Activated CD8-positive, alpha-beta T cell treated with anti-CD3 and anti-CD28 coated beads for 36 hours (primary cell): Measurements from ENCODE around the gene DDR1. TPM values are rescaled to one million over a fixed set of nuclear protein-coding genes. Genes with fewer than 3 reads are reported as not detected.

Experiments used
- ATAC-seq: fragments of 200-7000 bp; cut with Tn5 transposase; one replicate; pipeline ENCODE4 v1.10.0; 2021; ENCODE audit warnings: mild to moderate bottlenecking, moderate library complexity
- CTCF ChIA-PET: fragments of 350-600 bp; sonication (Branson Sonifier 250); formaldehyde crosslinking; loops from one replicate; lab custom pipeline; 2021; ENCODE audit warnings: antibody characterized with exemption; lab: Charles Lee
- POLR2A ChIA-PET: fragments of 350-600 bp; sonication (Branson Sonifier 250); formaldehyde crosslinking; loops from one replicate; lab custom pipeline; 2021; ENCODE audit warnings: antibody characterized with exemption; lab: Charles Lee
- DNase-seq: peaks from one replicate; pipeline ENCODE4 v3.0.0-alpha.2; 2020
- H3K27ac Mint-ChIP-seq: one replicate; pipeline ENCODE4 v1.8.0; 2021; ENCODE audit warnings: mild to moderate bottlenecking, mixed read lengths
- H3K27me3 Mint-ChIP-seq: one replicate; pipeline ENCODE4 v1.8.0; 2021; ENCODE audit warnings: mixed read lengths
- H3K36me3 Mint-ChIP-seq: one replicate; pipeline ENCODE4 v1.8.0; 2021; ENCODE audit warnings: low read depth, mixed read lengths
- H3K4me1 Mint-ChIP-seq: one replicate; pipeline ENCODE4 v1.8.0; 2021; ENCODE audit warnings: low read depth, mixed read lengths
- H3K4me3 Mint-ChIP-seq: one replicate; pipeline ENCODE4 v1.8.0; 2021; ENCODE audit warnings: mild to moderate bottlenecking, moderate library complexity, mixed read lengths
- H3K9me3 Mint-ChIP-seq: one replicate; pipeline ENCODE4 v1.8.0; 2021; ENCODE audit warnings: mixed read lengths
- CTCF ChIP-seq: fragments of 200-600 bp; IDR thresholded peaks from one replicate; pipeline ENCODE4 v1.8.0; 2022; ENCODE audit warnings: antibody characterized with exemption, mild to moderate bottlenecking
- intact Hi-C: fragments of 100-400 bp; cut with micrococcal nuclease; formaldehyde crosslinking; loops from one replicate; pipeline ENCODE4 v1.10.0; 2022
- total RNA-seq, 2 experiments: library from RNA; stranded (reverse); gene quantifications; one replicate each; pipeline ENCODE4 v1.2.3, GENCODE V29; 2021

Gene DDR1
- total RNA-seq, 2 experiments from 2014 or later: 14.4 to 14.5 TPM

DNA sequence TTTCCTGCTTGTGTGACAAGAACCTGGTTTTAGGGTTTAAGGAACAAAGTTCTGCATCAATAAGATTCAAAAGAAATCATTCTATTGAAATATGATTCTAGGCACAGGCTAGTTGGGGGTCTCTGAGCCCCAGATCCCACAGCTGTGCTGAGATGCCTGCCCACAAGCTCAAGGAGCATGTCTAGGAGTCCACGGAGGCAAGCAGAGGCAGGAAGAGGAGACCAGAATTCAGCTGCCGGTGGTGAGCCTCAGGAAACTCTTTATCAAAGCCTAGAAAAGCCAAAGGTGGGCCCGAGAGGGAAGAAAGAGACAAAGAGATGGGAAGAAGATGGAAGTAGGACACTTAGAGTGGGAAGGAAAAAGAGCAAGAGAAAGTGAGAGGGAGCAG, 40.7 kb upstream of the DDR1 start:
- H3K9me3 Mint-ChIP-seq: no peaks in the 10 kb centered on the region
- H3K36me3 Mint-ChIP-seq: no peaks in the 10 kb centered on the region
- intact Hi-C loops: no loop called here
- peaks cover 40% of the 10 kb centered on the region for H3K4me1 Mint-ChIP-seq
- H3K27ac Mint-ChIP-seq: peak overlapping the region; percentile 80
- no peak for DNase-seq
- no peaks in the 10 kb centered on the region for H3K27me3 Mint-ChIP-seq
- CTCF ChIA-PET: interaction anchor here (0.8 to 5.0 kb wide), 11 partner anchors 9 to 244 kb away, joined by 3 to 30 read pairs (median 7); partner anchors contain the start of gene DDR1
- TF ChIP-seq CTCF: no peak
- POLR2A ChIA-PET: interaction anchor here (0.6 to 1.5 kb wide), 9 partner anchors 8 to 606 kb away, joined by 3 to 4 read pairs (median 3); no protein-coding TSS in a partner anchor
- ATAC-seq: no peak
- H3K4me3 Mint-ChIP-seq: peak overlapping the region; percentile 69

- no peaks in the 10 kb centered on the region for H3K9me3 Mint-ChIP-seq
- H3K4me1 Mint-ChIP-seq: peaks cover 40% of the 10 kb centered on the region
- H3K27ac Mint-ChIP-seq: peak overlapping the region; percentile 80
- intact Hi-C loops: no loop called here
- no peak for TF ChIP-seq CTCF
- ChIA-PET POLR2A (interaction anchor here (0.6 to 1.5 kb wide), 7 partner anchors 8 to 111 kb away, joined by 3 to 4 read pairs (median 3); no protein-coding TSS in a partner anchor), CTCF (interaction anchor here (0.8 to 5.0 kb wide), 11 partner anchors 9 to 243 kb away, joined by 3 to 30 read pairs (median 7); partner anchors contain the start of gene DDR1)
- no peak for ATAC-seq
- no peak for DNase-seq
- peak overlapping the region; percentile 69 for H3K4me3 Mint-ChIP-seq
- no peaks in the 10 kb centered on the region for H3K36me3 Mint-ChIP-seq
- no peaks in the 10 kb centered on the region for H3K27me3 Mint-ChIP-seq
Measured at GRCh38 chr6:30844118-30844535, 40.2 kb upstream of the DDR1 start.

DNA sequence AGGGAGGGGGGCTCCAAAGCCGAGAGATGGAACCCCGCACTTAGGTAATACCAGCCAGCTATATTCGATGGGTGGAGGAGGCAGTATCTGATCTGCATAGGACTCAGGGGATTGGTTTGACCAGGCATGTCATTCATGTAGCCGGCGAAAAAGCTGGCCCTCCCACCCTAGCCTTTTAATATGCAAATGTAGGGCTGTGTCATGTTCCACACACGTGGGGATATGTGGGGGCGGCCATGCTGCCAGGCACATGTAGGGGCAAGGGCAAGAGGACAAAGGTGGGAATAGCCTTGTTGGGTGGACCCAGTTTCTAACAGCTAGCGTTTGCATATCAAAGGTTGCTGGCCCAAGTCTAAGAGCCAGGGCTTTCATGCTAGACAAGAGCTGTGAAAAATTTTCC, 39.1 kb upstream of the DDR1 start:
- peaks cover 40% of the 10 kb centered on the region for H3K4me1 Mint-ChIP-seq
- H3K36me3 Mint-ChIP-seq: no peaks in the 10 kb centered on the region
- no peak for ATAC-seq
- no peaks in the 10 kb centered on the region for H3K27me3 Mint-ChIP-seq
- no peaks in the 10 kb centered on the region for H3K9me3 Mint-ChIP-seq
- ChIA-PET POLR2A (no interaction called here), CTCF (interaction anchor here (1.0 to 5.0 kb wide), 8 partner anchors 11 to 242 kb away, joined by 3 to 30 read pairs (median 4); partner anchors contain the start of gene VARS2)
- no peak overlapping the region for H3K4me3 Mint-ChIP-seq
- intact Hi-C loops: no loop called here
- H3K27ac Mint-ChIP-seq: no peak overlapping the region
- DNase-seq: peak; percentile 36
- TF ChIP-seq CTCF: no peak

DNA sequence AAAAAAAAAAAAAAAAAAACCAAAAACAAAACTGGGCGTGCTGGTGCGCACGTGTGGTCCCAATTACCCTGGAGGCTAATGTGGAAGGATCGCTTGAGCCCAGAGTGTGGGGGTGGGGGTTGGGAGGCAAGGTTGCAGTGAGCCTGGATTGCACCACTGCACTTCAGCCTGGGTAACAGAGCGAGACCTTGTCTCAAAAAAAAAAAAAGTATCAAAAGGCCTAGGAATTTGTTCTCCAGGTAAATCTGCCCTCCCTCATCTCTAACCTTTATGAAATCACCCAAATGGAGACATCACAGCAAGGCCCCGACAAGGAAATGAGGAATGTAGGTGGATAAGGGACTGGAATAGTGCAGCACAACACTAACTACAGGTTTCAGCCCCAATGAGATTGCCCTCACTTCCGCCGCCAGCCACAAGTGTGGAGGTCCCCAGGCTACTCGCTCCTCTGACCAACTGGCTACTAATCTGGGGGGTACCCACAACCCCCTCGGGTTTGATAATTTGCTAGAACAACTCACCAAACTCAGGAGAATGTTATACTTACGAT, 36.8 kb upstream of the DDR1 start:
- Mint-ChIP-seq H3K4me1 (peaks cover 30% of the 10 kb centered on the region), H3K27me3 (no peaks in the 10 kb centered on the region), H3K36me3 (no peaks in the 10 kb centered on the region), H3K27ac (no peak overlapping the region), H3K9me3 (peaks cover 18% of the 10 kb centered on the region), H3K4me3 (no peak overlapping the region)
- ATAC-seq: no peak
- DNase-seq: no peak
- POLR2A ChIA-PET: no interaction called here
- TF ChIP-seq CTCF: no peak
- intact Hi-C loops: no loop called here
- CTCF ChIA-PET: no interaction called here

- Mint-ChIP-seq H3K4me1 (peaks cover 26% of the 10 kb centered on the region), H3K4me3 (no peak overlapping the region), H3K36me3 (no peaks in the 10 kb centered on the region), H3K9me3 (peaks cover 19% of the 10 kb centered on the region), H3K27me3 (no peaks in the 10 kb centered on the region), H3K27ac (no peak overlapping the region)
- ChIA-PET POLR2A (no interaction called here), CTCF (no interaction called here)
- intact Hi-C loops: no loop called here
- ATAC-seq: no peak
- TF ChIP-seq CTCF: no peak
- DNase-seq: no peak
Measured at GRCh38 chr6:30847971-30848436, 36.3 kb upstream of the DDR1 start.
